HepG2 (cell line): ENCODE data around the gene ZNF527. TPM values are rescaled to one million over a fixed set of nuclear protein-coding genes. Genes with fewer than 3 reads are reported as not detected.

ENCODE experiments used
- ATAC-seq: fragments of 200-7000 bp; cut with Tn5 transposase; 3 replicates; pipeline ENCODE4 v1.9.1; 2020; ENCODE audit warnings: mild to moderate bottlenecking, moderate library complexity
- BruUV-seq: library from RNA; stranded (reverse); fragments of 400-500 nt; replicated peaks from 2 replicates; lab custom pipeline; 2021; lab: Mats Ljungman, UMichigan
- CTCF ChIA-PET: fragments of 300-600 bp; formaldehyde crosslinking; extraction: SDS; loops from one replicate; lab custom pipeline; 2021; ENCODE audit warnings: low total read pairs, inconsistent platforms, low intra/inter-chr PET ratio; lab: Yijun Ruan, JAX
- POLR2A ChIA-PET: fragments of 350-600 bp; sonication (Branson Sonifier 250); formaldehyde crosslinking; loops from one replicate; lab custom pipeline; 2020; ENCODE audit warnings: antibody characterized with exemption, inconsistent platforms; lab: Yijun Ruan, JAX
- DNase-seq: peaks from one replicate; pipeline ENCODE4 v3.0.0-alpha.2; 2015; ENCODE audit warnings: low spot score
- FAIRE-seq: peaks from 3 replicates; lab custom pipeline; 2011; peaks lifted over from hg19 to GRCh38; lab: Jason Lieb, UNC
- H2AFZ ChIP-seq: one replicate; pipeline ENCODE4 v1.6.1; 2011; ENCODE audit warnings: low read length, inconsistent platforms
- H3K27ac ChIP-seq: fragments of 300-600 bp; 3 replicates; pipeline ENCODE4 v1.8.0; 2011; ENCODE audit warnings: mixed run types, mild to moderate bottlenecking, mixed read lengths, low read length, inconsistent platforms; ENCODE audit not compliant: insufficient read depth; ENCODE audit errors: extremely low read length
- H3K27me3 ChIP-seq, 2 experiments: fragments of 200-600 bp in 1 of 2; 2 replicates in 1 of 2; 3 replicates in 1 of 2; pipeline versions ENCODE4 v1.6.0 to v1.8.0; 2011; ENCODE audit warnings: low read length in 2 of 2, mild to moderate bottlenecking in 2 of 2, moderate library complexity in 2 of 2, inconsistent platforms in 1 of 2; ENCODE audit not compliant: insufficient read depth in 2 of 2, control insufficient read depth in 1 of 2
- H3K36me3 ChIP-seq, 2 experiments: fragments of 200-600 bp in 1 of 2; replicated peaks in 1 of 2; 2 replicates in 1 of 2; 3 replicates in 1 of 2; pipeline versions ENCODE4 v1.5.1 to v1.8.0; 2011; ENCODE audit warnings: low read length in 2 of 2, inconsistent platforms in 1 of 2; ENCODE audit not compliant: insufficient read depth in 2 of 2, control insufficient read depth in 1 of 2
- H3K4me1 ChIP-seq: 2 replicates; pipeline ENCODE4 v1.5.1; 2012; ENCODE audit warnings: low read length, inconsistent platforms; ENCODE audit not compliant: insufficient read depth
- H3K4me2 ChIP-seq: 2 replicates; pipeline ENCODE4 v1.6.0; 2011; ENCODE audit warnings: low read depth, low read length, inconsistent platforms
- H3K4me3 ChIP-seq, 3 experiments: fragments of 200-600 bp in 1 of 3; sonication (generic), shearing (Covaris generic) in 1 of 3; replicated peaks in 1 of 3; 2 replicates each; pipeline ENCODE4 v1.5.1; 2011 to 2016; ENCODE audit warnings: low read length in 3 of 3, inconsistent platforms in 2 of 3, low read depth in 2 of 3, mild to moderate bottlenecking in 2 of 3, control low read depth in 1 of 3, mixed read lengths in 1 of 3; ENCODE audit not compliant: insufficient read depth in 1 of 3
- H3K79me2 ChIP-seq: one replicate; pipeline ENCODE4 v1.6.1; 2011; ENCODE audit warnings: low read length, inconsistent platforms; ENCODE audit not compliant: insufficient read depth
- H3K9ac ChIP-seq: 2 replicates; pipeline ENCODE4 v1.6.0; 2011; ENCODE audit warnings: mild to moderate bottlenecking, low read depth, low read length, inconsistent platforms; ENCODE audit not compliant: insufficient read depth
- H3K9me3 ChIP-seq: 2 replicates; pipeline ENCODE4 v1.5.1; 2012; ENCODE audit warnings: mild to moderate bottlenecking, low read length
- H4K20me1 ChIP-seq: 2 replicates; pipeline ENCODE4 v1.6.0; 2011; ENCODE audit warnings: inconsistent platforms, mild to moderate bottlenecking, low read length, moderate library complexity; ENCODE audit not compliant: insufficient read depth
- BCL3 ChIP-seq: sonication (generic); formaldehyde crosslinking; IDR thresholded peaks from 2 replicates; pipeline ENCODE4 v1.5.1; 2020; ENCODE audit warnings: mild to moderate bottlenecking, missing genetic modification reagents, moderate library complexity
- CSRNP2 ChIP-seq: sonication (generic); formaldehyde crosslinking; conservative IDR thresholded peaks from 2 replicates; pipeline ENCODE4 v1.8.0; 2022; ENCODE audit warnings: low read depth, missing genetic modification reagents
- HMGA1 ChIP-seq: sonication (generic); formaldehyde crosslinking; conservative IDR thresholded peaks from 2 replicates; pipeline ENCODE4 v1.4.0; 2020; ENCODE audit warnings: missing genetic modification reagents
- HMGXB3 ChIP-seq: sonication (generic); formaldehyde crosslinking; IDR thresholded peaks from 2 replicates; pipeline ENCODE4 v1.4.0; 2020; ENCODE audit warnings: missing genetic modification reagents, borderline replicate concordance
- IRF2 ChIP-seq: IDR thresholded peaks from 2 replicates; pipeline ENCODE4 v1.6.1; 2018; ENCODE audit warnings: missing genetic modification reagents, missing compliant biosample characterization
- KAT7 ChIP-seq: IDR thresholded peaks from 2 replicates; pipeline ENCODE4 v1.6.1; 2018; ENCODE audit warnings: borderline replicate concordance, missing compliant biosample characterization
- PRDM4 ChIP-seq: sonication (generic); formaldehyde crosslinking; IDR thresholded peaks from 2 replicates; pipeline ENCODE4 v1.9.0; 2021; ENCODE audit warnings: missing genetic modification reagents, borderline replicate concordance
- SNAPC2 ChIP-seq: sonication (generic); formaldehyde crosslinking; IDR thresholded peaks from 2 replicates; pipeline ENCODE4 v1.8.1; 2022; ENCODE audit warnings: mild to moderate bottlenecking, missing genetic modification reagents
- ZBTB39 ChIP-seq: sonication (generic); formaldehyde crosslinking; IDR thresholded peaks from 2 replicates; pipeline ENCODE4 v1.5.0; 2020; ENCODE audit warnings: missing genetic modification reagents
- ZNF570 ChIP-seq: sonication (generic); formaldehyde crosslinking; IDR thresholded peaks from 2 replicates; pipeline ENCODE4 v1.4.0; 2020; ENCODE audit warnings: mild to moderate bottlenecking, missing genetic modification reagents, borderline replicate concordance
- ZNF768 ChIP-seq: sonication (generic); formaldehyde crosslinking; IDR thresholded peaks from 2 replicates; pipeline ENCODE4 v1.4.0; 2020; ENCODE audit warnings: missing genetic modification reagents
- WGBS: methylation state at CpG from one replicate; pipeline ENCODE4 v1.1.6; 2017; ENCODE audit warnings: low lambda C conversion rate; 5-methylcytosine and 5-hydroxymethylcytosine counted together
- in situ Hi-C: cut with HindIII; loops from 2 replicates; pipeline ENCODE4 v1.10.0; 2017; ENCODE audit warnings: low pct_unique_long_range_greater_than_20kb; ENCODE audit not compliant: extremely low pct_ligation_motif_present
- intact Hi-C: fragments of 100-400 bp; cut with micrococcal nuclease; formaldehyde crosslinking; loops from one replicate; pipeline ENCODE4 v1.10.0; 2022; ENCODE audit not compliant: unreplicated experiment
- polyA plus RNA-seq, 8 experiments: library from polyadenylated mRNA; depleted of rRNA in 3 of 8; stranded (reverse) in 7 of 8; unstranded in 1 of 8; fragments of >200 nt; fragmentation: Illumina TruSeq in 4 of 8; extraction: Trizol in 4 of 8; gene quantifications; 2 replicates each; pipeline versions ENCODE4 v1.2.1 to v1.2.3, GENCODE V29; 2011 to 2016; ENCODE audit warnings: low read depth in 4 of 8, missing spikeins in 1 of 8, mixed read lengths in 1 of 8; ENCODE audit not compliant: insufficient read depth in 1 of 8
- total RNA-seq, 5 experiments: library from RNA; depleted of rRNA; stranded (reverse); fragments of >200 nt; fragmentation: Illumina TruSeq; extraction: Trizol; gene quantifications; 2 replicates each; pipeline ENCODE4 v1.2.3, GENCODE V29; 2016; ENCODE audit warnings: low read depth in 1 of 5

ZNF527 gene
- total and polyA plus RNA-seq, 2 of the 13 experiments (the other 11 are each of a cell fraction or from before 2014, with no cell fraction given): 1.0 to 3.5 TPM

GRCh38 chr19:37389234-37389633 is 18.3 kb downstream of the ZNF527 start:
- no peak overlapping the region for H2AFZ ChIP-seq
- H3K36me3 ChIP-seq: peaks cover 2 to 19% of the 10 kb centered on the region in 2 experiments; a peak in 2 of 5 replicates
- H4K20me1 ChIP-seq: no peaks in the 10 kb centered on the region
- no TSS peak for BruUV-seq
- H3K79me2 ChIP-seq: no peaks in the 10 kb centered on the region
- in situ Hi-C loops (no loop called here), intact Hi-C loops (no loop called here)
- H3K9me3 ChIP-seq: peaks cover 92% of the 10 kb centered on the region
- WGBS: 100% methylated on average over 4 of the region's 4 CpGs
- H3K27ac ChIP-seq: no peak overlapping the region
- H3K4me2 ChIP-seq: no peak overlapping the region
- no peaks in the 10 kb centered on the region for H3K27me3 ChIP-seq
- ChIA-PET CTCF (no interaction called here), POLR2A (no interaction called here)
- H3K4me1 ChIP-seq: no peaks in the 10 kb centered on the region
- no peak overlapping the region for H3K9ac ChIP-seq
- FAIRE-seq (no peak), DNase-seq (no peak), ATAC-seq (no peak)
- no peak overlapping the region for H3K4me3 ChIP-seq
- TF ChIP-seq IRF2 (CRISPR knock-in tag) (no peak), ZNF768 (CRISPR knock-in tag) (no peak), CSRNP2 (CRISPR knock-in tag) (no peak), BCL3 (CRISPR knock-in tag) (no peak), PRDM4 (CRISPR knock-in tag) (no peak), HMGA1 (CRISPR knock-in tag) (no peak), ZNF570 (CRISPR knock-in tag) (no peak), HMGXB3 (CRISPR knock-in tag) (no peak), ZBTB39 (CRISPR knock-in tag) (no peak), SNAPC2 (CRISPR knock-in tag) (no peak), KAT7 (CRISPR knock-in tag) (no peak)
